ENCODE data around the gene CHMP1A. TPM values are rescaled to one million over a fixed set of nuclear protein-coding genes. Genes with fewer than 3 reads are reported as not detected.

Gene CHMP1A
- total RNA-seq, 2 donors from 2014 or later = 118 to 176 TPM

DNA sequence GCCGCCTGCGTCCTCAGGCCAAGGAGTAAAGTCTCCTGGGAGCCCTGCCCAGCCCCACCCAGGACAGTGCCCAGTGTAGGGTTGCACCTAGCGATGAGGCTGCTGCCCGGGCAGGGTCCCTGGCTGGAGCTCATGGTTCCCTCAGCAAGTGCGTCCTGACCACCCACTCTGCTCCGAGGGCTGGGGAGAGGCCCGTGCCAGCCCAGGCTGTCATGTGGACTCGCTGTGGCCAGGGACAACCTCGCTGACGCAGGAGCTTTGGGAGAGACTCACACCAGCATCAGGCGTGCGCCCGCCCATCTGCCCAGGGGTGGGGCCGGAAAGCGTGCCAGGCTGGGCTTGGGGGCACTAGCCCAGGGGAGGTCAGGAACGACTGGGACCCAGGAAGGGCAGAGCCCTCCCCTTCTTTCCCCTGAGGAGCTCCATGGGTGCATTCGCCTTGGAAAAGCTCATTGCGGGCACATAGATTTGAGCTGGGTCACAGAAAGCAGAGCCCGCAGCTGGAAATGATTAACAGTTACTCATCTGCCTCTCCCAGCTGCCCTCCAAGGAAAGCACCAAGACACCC lies 24.4 kb downstream of the CHMP1A start:
- Histone ChIP-seq H3K27me3 (peaks cover 17% of the 10 kb centered on the region), H3K4me1 (peaks cover 5% of the 10 kb centered on the region), H3K4me3 (no peak overlapping the region), H3K9ac (ENCODE audit: low read depth in 2 of 2, low read length in 2 of 2) (no peak overlapping the region), H3K36me3 (no peaks in the 10 kb centered on the region), H3K9me3 (no peaks in the 10 kb centered on the region), H3K27ac (no peak overlapping the region)
- TF ChIP-seq, protein P1, sequence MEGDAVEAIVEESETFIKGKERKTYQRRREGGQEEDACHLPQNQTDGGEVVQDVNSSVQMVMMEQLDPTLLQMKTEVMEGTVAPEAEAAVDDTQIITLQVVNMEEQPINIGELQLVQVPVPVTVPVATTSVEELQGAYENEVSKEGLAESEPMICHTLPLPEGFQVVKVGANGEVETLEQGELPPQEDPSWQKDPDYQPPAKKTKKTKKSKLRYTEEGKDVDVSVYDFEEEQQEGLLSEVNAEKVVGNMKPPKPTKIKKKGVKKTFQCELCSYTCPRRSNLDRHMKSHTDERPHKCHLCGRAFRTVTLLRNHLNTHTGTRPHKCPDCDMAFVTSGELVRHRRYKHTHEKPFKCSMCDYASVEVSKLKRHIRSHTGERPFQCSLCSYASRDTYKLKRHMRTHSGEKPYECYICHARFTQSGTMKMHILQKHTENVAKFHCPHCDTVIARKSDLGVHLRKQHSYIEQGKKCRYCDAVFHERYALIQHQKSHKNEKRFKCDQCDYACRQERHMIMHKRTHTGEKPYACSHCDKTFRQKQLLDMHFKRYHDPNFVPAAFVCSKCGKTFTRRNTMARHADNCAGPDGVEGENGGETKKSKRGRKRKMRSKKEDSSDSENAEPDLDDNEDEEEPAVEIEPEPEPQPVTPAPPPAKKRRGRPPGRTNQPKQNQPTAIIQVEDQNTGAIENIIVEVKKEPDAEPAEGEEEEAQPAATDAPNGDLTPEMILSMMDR (IDR thresholded peaks at IDR 0.05) = no peak
- intact Hi-C loops (cut with DNase I) = no loop called here
- peak; percentile 31 for DNase-seq

DNA sequence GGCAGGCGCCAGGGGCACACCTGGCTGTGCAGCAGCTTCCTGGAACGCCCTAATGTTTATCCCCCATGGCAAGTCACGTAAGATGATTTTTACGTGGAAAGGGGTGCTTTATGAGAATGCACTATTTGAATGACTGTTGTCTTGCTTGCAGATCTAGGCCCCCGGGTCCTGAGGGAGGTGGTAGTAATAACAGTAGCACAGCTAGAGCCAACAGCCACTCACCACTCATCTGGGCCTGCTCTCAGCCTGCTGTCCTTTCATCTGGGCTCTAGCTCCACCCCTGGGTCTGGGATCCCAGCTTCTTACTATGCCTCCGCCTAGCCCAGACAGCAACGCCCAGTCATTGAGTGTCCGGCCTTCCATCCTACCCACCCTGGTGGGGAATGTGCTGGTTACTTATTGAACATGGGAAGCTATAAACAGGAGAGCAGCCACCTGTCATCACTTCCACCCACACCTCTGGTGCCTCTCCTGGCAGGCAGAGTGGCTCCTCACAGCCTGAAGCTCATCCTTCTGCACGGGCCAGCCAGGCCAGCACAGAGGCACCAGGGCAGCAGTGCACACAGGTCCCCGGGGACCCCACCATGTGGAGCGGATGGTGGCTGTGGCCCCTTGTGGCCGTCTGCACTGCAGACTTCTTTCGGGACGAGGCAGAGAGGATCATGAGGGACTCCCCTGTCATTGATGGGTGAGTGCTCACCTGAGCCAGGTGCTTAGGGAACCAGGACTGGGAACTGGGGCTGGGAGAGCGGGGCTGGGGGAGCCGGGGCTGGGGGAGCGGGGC lies 27.5 kb downstream of the CHMP1A start:
- H3K4me3 ChIP-seq = no peak overlapping the region
- H3K9ac ChIP-seq (ENCODE audit: low read depth in 2 of 2, low read length in 2 of 2) = no peak overlapping the region
- no peaks in the 10 kb centered on the region for H3K9me3 ChIP-seq
- no peaks in the 10 kb centered on the region for H3K36me3 ChIP-seq
- intact Hi-C loops (cut with DNase I) = no loop called here
- peaks cover 18% of the 10 kb centered on the region for H3K27me3 ChIP-seq
- TF ChIP-seq, protein P1 (IDR thresholded peaks at IDR 0.05) = no peak
- H3K27ac ChIP-seq = no peak overlapping the region
- H3K4me1 ChIP-seq = peaks cover 5% of the 10 kb centered on the region
- DNase-seq = peak; percentile 65

DNA sequence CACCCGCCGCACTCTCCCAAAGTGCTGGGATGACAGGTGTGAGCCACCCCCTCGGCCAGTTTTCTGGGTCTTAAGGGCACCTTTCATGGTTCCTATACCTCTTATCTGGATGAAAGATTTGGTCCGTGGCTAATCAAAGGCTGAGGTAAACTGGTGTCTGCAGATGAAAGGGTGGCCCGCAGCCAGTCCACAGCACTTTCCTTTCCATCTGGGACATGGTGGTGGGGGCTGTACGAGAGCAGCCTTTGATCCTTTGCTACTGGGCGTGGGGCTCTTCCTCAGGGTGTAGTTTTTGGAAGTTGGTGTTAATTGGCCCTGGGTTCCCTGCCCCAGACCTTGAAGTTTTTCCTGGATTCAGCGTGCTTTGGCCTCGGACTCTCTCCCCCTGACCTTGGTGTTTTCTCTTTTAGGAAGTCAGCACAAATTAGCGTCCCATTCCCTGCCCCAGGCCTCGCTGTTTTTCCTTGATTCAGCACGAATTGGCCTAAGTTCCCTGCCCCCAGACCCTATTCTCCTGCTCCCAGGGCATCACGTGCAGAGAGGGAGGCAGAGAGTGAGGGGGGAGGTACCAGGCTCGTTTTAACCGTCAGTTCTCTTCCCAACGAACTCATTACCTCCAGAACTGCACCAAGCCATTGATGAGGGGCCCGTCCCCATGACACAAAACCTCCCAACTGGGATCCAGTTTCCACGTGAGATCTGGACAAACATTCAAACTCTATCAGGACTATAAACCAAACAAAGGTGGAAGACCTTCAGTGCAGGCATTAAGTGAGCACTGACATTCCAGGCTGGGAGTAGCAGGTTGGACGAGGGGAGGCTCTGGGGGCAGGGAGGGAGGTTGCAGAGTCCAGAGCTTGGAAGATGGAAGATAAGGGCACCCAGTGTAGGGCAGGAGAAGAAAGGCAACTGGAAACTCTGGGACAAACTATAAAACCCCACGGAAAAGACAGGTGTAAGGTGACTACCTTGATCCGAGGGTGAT lies 32.4 kb downstream of the CHMP1A start:
- intact Hi-C loops (cut with DNase I) = no loop called here
- no peaks in the 10 kb centered on the region for H3K4me1 ChIP-seq
- peaks cover 17% of the 10 kb centered on the region for H3K27me3 ChIP-seq
- TF ChIP-seq, protein P1 (IDR thresholded peaks at IDR 0.05) = no peak
- H3K9me3 ChIP-seq = no peaks in the 10 kb centered on the region
- H3K4me3 ChIP-seq = no peak overlapping the region
- H3K9ac ChIP-seq (ENCODE audit: low read depth in 2 of 2, low read length in 2 of 2) = no peak overlapping the region
- H3K27ac ChIP-seq = no peak overlapping the region
- no peaks in the 10 kb centered on the region for H3K36me3 ChIP-seq
- DNase-seq = no peak

DNA sequence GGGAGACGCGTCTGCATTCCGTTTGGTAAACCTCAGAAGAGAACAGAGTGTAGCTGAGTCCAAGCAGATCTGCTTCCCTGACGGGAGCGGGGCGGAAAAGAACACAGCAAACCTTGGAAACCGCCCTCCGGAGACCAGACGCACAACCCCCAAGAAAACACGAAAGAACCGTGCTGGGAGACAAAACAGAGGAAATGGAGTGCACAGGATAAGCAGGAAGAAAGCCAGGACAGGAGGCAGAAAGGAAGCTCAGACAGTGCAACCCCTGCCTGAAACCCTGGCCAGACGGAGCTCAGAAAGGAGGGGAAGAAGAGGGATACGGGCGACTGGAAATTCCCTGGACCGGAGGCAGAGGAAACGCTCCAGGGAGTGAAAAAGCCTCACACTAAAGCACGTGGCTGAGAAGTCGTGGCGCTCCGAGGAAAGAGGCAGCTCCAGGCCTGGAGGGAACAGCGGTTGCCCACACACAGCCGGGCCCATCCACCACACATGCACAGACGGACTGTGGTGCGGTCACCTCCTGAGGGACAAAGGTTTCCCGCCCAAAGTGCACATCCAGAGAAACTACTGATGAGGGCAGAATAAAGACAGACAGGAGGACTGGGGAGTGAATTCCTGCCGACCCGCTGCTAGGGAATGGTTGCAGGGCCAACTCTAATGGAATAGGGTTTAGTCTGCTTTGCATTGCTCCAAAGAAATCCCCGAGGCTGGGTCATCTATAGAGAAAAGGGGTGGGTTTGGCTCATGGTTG lies 33.8 kb downstream of the CHMP1A start:
- DNase-seq = no peak
- Histone ChIP-seq H3K4me3 (no peak overlapping the region), H3K9me3 (no peaks in the 10 kb centered on the region), H3K4me1 (no peaks in the 10 kb centered on the region), H3K27me3 (peaks cover 18% of the 10 kb centered on the region), H3K36me3 (no peaks in the 10 kb centered on the region), H3K27ac (no peak overlapping the region), H3K9ac (ENCODE audit: low read depth in 2 of 2, low read length in 2 of 2) (no peak overlapping the region)
- TF ChIP-seq, protein P1 (IDR thresholded peaks at IDR 0.05) = no peak
- intact Hi-C loops (cut with DNase I) = no loop called here

Data from colonic mucosa (tissue), 4 donors.